HT1080 (cell line): ENCODE results near the gene LAMB4. TPM values are rescaled to one million over a fixed set of nuclear protein-coding genes. Genes with fewer than 3 reads are reported as not detected.

Experiments used
- DNase-seq: peaks from one replicate; pipeline ENCODE4 v3.0.0-alpha.2; 2015; ENCODE audit warnings: low read depth
- polyA plus RNA-seq, 2 experiments: library from polyadenylated mRNA; depleted of rRNA; stranded (reverse); fragments of >200 nt; gene quantifications; 2 replicates each; pipeline ENCODE4 v1.2.3, GENCODE V29; 2015
- total RNA-seq: library from RNA; depleted of rRNA; stranded (reverse); fragments of >200 nt; shearing (Covaris generic); gene quantifications from 2 replicates; pipeline ENCODE4 v1.2.3, GENCODE V29; 2014; rRNA removed

The LAMB4 gene, protein sequence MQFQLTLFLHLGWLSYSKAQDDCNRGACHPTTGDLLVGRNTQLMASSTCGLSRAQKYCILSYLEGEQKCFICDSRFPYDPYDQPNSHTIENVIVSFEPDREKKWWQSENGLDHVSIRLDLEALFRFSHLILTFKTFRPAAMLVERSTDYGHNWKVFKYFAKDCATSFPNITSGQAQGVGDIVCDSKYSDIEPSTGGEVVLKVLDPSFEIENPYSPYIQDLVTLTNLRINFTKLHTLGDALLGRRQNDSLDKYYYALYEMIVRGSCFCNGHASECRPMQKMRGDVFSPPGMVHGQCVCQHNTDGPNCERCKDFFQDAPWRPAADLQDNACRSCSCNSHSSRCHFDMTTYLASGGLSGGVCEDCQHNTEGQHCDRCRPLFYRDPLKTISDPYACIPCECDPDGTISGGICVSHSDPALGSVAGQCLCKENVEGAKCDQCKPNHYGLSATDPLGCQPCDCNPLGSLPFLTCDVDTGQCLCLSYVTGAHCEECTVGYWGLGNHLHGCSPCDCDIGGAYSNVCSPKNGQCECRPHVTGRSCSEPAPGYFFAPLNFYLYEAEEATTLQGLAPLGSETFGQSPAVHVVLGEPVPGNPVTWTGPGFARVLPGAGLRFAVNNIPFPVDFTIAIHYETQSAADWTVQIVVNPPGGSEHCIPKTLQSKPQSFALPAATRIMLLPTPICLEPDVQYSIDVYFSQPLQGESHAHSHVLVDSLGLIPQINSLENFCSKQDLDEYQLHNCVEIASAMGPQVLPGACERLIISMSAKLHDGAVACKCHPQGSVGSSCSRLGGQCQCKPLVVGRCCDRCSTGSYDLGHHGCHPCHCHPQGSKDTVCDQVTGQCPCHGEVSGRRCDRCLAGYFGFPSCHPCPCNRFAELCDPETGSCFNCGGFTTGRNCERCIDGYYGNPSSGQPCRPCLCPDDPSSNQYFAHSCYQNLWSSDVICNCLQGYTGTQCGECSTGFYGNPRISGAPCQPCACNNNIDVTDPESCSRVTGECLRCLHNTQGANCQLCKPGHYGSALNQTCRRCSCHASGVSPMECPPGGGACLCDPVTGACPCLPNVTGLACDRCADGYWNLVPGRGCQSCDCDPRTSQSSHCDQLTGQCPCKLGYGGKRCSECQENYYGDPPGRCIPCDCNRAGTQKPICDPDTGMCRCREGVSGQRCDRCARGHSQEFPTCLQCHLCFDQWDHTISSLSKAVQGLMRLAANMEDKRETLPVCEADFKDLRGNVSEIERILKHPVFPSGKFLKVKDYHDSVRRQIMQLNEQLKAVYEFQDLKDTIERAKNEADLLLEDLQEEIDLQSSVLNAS (N-terminal part only)
- total RNA-seq: 0.06 TPM in 1 of 2 replicates, not detected in the other
- 0.27 and 0.30 TPM in 2 replicates for polyA plus RNA-seq (2015; cell fraction: cytosol; rRNA removed)
- 0.25 and 0.59 TPM in 2 replicates for polyA plus RNA-seq (2015; cell fraction: nucleus; rRNA removed)

DNA sequence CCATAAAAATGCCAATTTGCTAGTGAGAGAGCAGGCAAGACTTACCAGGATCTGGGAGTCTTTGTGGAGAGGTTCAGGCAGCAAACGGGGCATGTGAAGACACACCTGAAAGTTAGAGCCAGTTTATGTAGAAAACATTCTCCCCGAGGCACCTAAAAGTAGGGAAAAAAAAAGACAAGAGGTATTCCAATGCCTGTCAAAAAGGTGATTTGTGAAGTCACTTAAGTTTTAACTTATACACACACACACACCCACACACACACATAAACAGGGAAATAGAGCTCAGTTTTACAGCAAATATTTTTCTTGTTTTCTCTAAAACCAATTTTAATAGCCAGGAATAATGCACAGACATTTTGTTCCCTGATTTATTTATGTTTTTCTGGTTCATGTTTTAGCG lies at the start of gene LAMB4:
Gene LAMB4, minus strand, starts transcription at position 101 of the 400 bp plus-strand sequence. CDS start 7,197 bp downstream, outside the sequence.
- DNase-seq: no peak

DNA sequence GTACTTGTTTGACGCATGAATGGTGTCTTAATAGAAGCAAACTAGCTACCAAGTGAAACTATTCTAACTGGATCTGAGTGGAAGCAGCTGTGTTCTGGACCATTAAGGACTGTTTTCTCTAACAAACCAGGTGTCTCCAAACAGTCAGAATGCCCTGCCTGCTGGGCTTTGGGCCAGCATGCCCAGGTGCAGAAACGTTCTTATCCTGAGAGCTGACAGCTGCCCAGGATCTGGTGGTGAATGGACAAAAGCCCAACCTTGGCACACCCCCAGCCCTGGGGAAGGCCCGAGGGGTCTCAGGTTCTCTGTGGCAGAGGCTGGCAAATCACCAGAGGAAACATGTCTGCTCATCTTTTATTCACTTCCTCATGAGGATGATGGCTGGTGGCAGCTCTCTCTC lies 48.2 kb upstream of the LAMB4 start:
- no peak for DNase-seq

DNA sequence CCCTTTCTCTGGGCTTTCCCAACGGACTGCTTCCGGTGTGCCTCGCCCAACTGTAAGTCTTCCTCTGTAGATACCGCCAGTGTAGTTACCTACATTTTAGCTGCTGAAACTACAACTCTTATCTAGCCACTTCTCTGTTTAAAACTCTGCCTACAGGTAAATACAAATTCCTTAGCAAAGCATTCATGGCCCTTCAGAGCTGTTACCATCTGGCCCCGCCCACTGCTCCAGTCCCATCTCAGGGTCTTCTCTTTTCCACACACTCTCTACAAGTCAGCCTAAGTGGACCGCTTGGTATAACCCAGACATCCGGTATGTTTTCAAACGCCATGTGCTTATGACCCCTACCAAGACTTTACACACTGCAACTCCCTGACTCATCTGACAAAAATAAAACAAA lies 41.0 kb upstream of the LAMB4 start:
- DNase-seq: no peak

DNA sequence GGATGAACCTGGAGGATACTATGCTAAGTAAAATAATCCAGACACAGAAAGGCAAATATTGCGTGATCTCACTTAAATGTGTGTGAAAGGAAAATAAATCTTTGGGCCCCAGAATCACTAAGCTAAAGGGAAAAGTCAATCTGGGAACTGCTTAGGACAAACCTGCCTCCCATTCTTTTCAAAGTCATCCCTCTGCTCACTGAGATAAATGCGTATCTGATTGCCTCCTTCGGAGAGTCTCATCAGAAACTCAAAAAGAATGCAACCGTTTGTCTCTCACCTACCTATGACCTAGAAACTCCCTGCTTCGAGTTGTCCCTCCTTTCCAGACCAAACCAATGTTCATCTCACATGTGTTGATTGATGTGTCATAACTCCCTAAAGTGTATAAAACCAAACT lies 40.1 kb upstream of the LAMB4 start:
- DNase-seq: no peak

DNA sequence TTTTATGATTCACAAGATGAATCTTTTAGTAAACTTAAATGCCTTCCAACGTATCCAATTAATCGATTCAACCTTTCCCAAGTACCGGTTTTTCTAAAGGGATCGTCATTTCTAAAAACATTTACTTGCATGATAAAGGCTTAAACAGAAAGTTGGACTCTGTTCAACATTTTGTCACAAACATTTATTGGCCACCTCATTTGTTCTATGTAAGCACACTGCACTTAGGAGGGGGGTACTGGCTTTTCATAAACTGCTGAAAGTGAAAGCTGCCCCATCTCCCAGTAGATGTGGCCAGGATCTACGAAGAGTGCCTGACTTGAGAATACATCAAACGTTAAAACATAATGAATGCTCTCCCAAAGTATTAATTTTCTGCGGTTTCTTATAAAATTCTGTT lies 37.3 kb upstream of the LAMB4 start:
- peak; percentile 18 for DNase-seq

DNA sequence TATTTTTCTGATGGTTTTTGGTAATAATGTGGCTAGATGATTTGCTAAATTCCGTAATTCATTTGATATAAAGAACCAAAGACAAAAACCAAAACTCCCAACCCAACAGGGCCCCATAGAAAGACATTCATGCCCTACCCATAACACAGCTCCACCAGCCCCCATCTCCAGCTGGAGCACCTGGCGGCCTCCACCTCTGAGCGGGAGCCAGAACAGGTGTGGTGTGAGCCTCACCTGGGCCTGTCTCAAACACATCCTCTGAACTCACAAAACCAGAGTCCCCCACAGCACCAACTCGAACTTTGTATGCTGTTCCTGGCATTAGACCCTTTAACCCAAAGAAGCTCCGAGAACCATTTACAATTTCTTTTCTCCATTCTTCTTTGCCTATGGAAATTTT lies 36.5 kb upstream of the LAMB4 start:
- no peak for DNase-seq

DNA sequence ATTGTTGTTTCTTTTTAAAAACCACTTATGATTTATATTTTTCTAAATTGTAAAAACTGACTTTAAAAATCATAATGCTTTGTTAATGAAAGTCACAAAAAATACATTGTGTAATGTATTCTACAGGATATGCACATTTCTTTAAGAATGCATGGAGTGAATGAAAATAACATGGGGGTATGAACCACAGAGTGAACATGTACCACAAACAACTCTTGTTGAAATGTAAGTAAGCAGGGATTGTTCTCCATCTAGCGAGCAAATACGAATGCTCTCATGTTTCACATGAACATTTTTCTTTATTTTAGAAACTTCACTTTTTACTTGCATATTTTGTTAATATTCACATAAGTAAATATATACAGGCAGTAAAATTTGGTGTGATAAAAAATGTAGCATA lies 35.6 kb upstream of the LAMB4 start:
- no peak for DNase-seq

DNA sequence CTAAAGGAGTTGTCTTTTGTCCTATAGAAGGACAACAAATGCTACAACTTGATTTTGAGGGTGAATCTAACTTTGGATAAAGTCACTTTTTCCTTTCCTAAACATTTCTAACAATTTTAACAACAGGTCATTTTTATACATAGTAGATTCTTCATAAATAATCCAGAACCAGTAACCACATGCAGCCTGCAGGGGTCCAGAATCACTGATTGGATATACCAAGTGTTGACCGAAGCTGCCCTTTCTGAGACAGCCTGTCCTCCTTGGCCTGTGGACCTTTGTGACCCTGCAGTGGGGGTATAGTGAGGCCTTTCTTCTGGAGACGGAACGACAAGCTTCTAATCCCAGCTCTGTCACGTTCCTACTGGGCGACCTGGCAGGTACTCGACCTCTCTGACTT lies 34.8 kb upstream of the LAMB4 start:
- DNase-seq: no peak

DNA sequence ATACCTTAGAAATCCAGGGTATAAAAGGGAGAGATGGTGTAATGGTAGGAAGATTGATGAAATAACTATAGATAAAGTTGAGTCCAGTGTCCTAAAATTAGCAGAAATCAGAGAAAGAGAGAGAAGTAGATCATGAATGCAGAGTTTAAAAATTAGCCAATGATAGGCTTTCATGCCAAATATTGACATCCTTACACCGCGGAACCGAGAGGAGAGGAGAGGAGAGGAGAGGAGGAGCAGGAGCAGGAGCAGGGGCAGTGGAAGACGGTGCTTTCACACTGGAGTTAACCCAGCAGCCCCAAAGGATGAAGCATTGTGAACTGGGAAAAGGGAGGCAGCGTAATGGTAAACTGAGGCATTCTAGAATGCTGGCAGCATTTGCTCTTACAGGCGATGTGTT lies 34.2 kb upstream of the LAMB4 start:
- no peak for DNase-seq

DNA sequence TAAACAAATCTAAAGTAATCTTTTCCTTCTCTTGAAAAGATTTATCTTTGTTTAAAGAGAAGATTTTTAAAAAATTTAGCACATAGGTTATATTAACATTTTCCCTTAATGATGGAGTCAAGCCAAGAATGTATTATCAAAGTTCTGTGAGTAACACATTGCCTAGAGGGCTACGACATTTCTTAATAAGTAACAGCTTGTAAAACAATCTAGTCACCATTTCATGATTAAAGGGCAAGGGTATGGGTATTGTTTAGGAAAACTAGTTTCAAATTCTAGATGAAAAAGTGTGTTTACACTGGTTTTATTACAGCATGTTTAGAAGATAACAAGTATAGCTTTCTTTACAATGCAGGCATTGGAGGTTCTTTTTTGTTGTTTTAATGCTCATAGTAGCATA lies 28.6 kb upstream of the LAMB4 start:
- no peak for DNase-seq

DNA sequence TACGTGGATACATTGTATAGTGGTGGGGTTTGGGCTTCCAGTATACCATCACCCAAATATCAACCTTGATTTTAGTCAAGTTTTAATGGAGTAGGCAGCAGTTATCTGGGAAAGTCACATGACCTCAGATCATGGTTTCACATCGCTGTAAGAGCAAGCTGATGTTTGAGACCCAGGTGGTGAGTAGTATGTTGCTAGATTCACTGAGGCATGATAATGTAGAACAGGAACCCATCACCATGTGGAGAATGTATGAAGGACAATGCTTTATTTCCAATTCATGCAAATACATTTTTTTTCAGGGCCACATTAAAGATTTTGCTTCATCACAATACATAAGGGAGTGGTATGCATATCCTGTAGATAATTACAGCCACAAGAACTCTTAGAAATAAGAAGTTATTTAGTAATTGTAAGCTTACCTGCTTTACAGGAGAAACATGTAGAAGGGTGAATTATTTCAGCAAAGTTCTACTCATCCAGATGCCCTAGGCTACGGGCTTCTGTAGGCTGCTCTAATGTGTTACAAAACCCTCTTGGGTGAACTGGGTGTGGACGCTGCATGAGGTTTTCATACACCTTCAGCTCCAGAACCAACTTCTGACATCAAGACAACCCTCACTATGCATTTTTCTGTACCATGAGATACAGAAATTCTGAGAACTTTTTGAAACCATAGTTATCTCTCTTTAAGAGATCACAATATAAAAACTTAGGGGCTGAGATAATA lies 27.6 kb upstream of the LAMB4 start:
- no peak for DNase-seq

DNA sequence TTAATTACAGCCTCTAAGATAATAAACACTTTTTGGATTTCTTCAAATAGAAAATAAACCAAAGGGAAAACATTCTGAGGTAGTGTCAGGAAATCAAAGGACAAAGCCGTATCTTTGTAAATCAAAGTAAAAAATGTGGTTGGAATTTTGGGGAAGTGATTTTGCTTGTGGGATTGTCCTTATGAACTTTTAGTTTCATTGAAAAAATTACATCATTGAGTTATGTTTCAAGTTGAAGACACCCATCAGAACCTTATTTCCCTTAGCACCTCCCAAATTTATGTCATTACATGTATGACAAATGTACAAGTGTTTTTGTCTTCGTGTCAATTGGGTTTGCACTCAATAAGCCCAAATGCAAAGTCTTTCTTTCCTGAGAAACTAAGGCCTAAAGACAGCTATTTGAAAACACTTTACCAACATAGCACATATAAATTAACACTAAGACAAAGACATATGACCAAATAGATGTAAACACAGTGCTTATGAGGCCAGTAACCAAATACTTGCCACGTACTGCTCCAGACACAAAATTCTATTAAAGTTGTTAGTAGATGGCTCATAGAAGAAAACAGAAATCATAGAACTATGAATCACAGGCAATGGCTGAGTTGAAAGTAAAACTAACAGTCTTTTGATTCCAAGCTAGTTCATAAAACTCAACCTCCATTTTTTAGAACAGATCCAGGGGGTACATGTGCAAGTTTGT lies 26.9 kb upstream of the LAMB4 start:
- DNase-seq: no peak

DNA sequence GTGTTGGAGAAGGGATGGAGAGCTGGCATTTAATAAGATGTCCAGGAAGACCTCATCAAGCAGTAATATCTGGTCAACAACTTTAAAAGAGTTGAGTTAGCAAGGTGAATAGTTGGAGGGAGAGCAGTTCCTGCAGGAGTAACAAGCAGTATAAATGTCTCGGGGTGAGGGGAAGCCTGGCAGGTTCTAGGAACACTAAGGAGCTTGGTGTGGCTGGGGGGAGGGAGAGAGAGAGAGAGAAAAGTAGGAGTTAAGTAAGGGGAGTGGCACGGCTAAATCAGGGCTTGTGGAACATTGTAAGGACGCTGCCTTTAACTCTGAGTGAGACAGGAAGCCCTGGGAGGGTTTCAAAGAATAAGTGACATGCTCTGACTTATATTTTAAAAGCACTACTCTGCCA lies 22.0 kb upstream of the LAMB4 start:
- DNase-seq: no peak

DNA sequence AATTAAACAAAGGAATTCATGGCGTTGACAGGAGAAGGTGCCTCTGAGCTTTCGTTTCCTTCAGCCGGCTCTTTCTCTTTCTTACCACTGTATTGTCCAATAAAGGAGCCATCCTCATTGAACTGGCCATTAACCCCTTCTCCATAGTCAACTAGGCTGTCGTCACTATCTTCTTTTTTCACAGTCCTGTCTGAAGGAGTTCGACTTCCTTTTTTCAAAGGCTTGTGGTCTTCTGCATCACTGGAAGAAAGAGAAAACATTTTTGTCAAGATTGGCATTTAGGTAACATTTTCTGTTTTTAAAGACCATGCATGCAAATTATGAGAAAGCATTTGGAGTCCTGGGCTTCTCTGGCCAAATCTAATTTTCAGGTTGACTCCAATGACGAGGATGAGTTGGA lies 19.7 kb upstream of the LAMB4 start:
- no peak for DNase-seq

DNA sequence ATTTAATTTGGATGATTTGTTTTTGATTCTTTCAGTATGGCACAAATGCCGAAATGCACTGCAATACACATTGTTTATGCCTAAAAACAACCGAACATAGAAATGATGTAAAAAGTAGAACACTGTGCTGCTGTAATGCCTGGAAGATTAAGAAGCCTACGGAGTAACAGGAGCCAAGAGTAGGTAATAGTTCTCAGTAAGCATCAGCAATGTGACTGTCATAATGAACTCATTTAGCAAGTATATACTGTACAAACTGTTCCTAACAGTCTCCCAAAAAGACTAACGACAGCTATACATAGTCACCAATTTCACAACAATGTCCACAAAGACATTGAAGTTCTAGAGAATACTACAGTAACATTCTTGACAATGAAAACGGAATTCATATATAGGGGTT lies 19.0 kb upstream of the LAMB4 start:
- no peak for DNase-seq

DNA sequence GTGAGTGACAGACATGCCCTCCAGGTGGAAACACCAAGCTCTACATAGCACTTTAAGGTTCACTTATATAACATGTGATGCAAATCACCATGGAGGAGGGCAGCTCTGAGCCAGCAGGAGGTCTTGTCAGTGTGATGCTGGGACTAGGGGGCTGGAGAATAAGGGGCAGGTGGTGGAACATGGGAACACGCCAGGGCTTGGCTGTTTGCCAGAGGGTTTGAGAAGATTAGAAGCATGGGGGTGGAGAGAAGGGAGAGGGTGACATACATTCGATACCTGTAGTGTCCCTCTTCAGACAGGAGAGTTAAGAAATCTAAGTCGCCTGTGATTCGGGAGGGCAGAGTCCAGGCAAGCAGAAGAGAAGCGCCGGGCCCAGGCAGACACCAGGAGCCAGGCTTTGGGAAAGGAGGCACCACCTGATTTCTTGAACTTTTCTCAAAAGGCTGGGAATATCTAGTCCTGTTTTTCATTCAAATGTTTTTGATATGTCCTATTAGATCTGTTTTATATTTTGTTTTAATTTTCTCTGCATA lies 16.9 kb upstream of the LAMB4 start:
- DNase-seq: no peak

DNA sequence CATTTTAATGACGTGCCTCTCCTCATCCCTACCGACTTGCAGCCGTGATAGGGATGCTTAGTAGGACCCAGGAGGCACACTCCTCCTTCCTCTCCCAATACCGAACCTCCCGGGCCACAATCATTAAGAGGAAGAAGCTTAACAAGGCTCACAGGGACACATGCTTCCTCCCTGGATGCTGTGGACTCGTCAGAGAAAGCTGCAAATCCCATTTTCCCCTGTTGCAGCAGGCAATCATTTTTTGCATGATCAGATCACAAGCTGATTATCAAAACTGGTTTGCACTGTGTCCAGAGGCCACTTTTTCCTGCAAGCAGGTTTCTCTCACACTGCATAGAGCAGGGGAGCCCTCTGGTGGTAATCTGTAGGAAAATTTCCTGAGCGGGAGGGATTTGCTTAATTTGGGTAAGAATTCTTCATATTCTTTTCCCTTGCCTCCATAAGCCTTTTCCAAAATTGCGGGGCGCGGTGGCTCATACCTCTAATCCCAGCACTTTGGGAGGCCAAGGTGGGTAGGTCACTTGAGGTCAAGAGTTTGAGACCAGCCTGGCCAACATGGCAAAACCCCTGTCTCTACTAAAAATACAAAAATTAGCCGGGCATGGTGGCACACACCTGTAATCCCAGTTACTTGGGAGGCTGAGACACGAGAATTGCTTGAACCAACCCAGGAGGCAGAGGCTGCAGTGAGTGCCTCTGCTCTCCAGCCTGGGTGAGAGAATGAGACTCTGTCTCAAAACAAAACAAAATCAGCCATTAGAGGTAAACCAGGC lies 16.1 kb upstream of the LAMB4 start:
- peak; percentile 59 for DNase-seq

DNA sequence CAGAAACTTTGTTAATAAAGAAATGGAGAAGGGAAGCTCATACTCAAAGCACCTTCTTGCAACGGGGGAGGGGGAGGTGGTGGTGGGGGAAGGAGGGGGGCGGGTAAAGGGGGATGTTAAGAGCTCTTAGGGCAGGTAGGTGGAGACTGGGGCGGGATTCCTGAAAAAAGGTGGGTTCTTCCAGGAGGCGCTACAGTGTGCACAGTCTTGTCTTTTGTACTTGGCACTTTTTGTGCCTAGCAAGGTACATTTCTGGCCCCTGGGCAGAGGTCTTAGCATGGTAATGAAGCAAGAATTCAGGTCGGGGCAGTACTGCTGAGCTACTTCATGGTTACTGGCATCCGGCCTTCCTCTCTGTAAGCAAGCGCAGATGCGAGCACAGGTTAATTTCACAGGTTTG lies 15.2 kb upstream of the LAMB4 start:
- DNase-seq: no peak

DNA sequence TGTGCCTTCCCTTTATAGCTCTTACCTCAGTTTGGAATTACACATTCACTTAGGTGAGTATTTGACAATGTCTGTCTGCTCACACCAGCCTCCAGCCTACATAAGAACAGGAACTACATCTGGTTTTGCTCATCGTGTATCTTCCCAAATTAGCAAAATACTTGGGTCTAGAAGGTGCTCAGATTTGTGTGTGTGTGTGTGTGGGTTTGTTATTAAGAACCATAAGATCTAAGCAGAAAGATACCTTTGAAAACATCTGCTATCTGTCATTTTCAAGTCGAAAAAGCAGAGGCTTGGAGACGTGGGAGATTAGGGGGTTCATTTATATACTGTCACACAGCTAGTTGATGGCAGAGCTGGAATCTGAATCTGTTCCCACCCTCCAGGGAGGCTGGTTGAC lies 14.8 kb upstream of the LAMB4 start:
- DNase-seq: no peak
